ENCODE measurements around the gene ZFHX2.

ZFHX2 gene

DNA sequence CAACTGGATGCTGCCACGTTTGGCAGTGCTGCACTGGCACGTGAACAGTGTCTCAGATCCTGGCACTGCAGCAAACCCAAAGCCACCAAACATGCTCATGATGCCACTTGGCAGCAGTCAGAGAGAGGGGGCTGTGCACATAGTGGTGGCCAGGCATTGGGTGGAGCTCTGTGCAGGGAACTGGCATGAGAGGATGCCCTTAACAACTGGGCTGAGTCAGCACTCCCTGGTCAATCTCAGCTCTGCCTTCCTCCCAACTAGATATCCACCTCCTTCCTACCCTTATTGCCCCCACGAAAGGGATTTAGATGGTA lies 37.0 kb downstream of the ZFHX2 start:
- no peak for DNase-seq

DNA sequence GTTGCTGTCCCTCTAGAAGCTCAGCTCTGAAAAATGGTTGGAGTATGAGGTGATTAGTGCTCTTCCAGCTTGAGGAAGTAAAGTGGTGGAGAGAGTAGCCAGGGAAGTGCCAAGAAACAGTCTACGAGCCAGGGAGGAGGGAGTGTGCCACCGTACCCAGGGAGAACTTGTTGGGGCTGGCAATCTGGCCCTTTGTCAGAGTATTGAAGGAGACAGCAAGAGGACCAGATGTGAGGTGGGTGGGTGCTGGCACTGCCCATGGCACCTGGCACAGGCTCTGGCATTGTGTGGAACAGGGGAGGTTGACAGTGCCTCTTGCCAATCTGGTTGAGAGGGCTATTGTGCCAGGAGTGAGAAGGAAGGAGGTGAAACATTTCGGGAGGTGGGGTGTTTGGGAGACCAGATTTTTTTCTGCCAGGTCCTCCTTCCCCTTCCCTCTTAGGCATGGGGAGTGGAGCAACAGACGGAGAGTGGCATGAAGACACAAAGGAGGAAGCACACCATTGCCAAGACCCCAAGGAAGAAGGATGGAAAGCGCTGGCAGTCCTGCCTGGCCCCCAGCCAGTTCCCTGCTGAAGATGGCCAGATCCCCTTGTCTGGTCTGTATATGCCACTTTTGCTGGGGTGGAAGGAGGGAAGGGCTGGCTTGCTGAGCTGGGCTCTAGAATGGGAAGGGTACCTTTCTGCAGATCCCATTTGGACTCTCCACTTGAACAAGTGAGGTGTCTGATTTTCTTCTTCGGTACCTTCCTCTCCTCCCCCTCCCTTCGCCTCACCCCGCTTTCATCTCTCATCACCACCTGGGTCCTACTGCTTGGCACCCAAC lies 37.5 kb downstream of the ZFHX2 start:
- peak; percentile 72 for DNase-seq

DNA sequence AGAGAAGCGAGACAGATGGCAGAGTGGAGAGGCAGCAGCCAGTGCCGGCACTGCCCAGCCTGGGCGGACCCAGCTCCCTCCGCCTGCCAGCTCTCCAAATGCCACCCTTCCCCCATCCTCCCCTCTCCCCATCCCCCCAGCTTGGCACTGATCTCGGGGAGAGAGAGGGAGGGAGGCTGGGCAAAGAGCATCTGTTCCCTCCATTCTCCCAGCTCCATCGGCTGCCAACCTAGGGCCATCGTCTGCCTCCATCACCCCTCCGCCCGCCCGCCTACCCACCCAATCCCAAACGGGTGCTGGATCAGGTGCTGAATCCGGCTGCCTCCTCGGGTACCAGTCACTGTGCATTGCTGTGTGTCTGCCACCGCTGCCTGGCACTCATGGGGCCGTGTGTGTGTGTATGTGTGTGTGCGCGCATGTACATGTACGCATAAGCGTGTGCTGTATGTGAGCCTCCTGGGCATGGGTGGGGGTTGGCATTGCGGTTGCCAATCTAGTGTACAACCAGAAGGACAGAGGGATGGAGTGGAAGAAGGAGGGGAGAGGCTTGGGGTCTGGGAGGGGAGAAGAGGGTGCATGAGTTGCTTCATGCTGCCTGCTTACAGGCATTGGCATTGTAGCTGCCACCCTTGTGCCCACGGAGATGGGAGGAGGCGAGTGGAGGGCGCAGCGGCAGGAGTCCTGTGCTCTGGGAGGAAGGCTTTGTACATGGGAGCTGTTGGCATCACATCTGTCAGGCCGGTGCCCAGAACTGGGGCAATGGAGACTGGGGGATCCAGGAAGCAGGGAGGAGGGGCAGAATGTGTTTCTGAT lies 38.4 kb downstream of the ZFHX2 start:
- peak; percentile 90 for DNase-seq

DNA sequence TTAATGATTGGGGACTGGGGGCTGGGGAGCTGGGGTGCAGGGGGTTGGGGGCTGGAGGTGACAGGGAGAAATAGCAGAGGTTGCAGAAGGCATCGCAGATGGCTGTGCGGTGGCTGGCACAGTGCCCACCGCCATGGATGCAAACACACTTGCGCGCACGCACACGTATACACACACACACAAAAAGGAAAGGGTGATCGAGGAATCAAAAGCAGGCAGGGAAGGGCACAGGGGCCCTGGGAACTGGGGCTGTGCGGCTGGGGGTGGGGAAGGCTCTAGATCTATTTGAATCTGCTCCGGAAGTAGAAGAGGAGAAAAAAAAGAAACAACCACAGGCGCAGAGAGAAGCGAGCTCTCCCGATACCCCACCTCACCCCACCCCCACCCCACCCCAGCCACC lies 39.4 kb downstream of the ZFHX2 start:
- DNase-seq, result peak; percentile 86

DNA sequence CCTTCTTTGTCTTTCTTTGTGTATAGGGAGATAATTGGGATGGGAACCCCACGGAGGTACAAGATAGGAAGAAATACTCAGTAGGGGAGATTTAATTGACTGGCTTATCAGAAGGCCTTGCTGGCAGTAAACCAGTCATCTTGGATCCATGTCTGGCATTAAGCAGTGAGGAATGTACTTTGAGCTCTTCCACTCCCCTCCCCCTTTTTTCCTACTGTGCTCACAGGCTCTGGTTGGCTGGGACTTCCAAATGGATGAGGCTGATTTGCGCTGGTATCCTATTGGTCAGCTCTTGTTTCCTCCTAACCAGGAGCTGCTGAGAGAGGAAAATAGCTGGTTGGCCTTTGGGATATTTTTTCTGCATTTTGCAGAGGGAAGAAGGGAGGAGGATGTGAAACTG lies 57.3 kb downstream of the ZFHX2 start:
- DNase-seq, result no peak

DNA sequence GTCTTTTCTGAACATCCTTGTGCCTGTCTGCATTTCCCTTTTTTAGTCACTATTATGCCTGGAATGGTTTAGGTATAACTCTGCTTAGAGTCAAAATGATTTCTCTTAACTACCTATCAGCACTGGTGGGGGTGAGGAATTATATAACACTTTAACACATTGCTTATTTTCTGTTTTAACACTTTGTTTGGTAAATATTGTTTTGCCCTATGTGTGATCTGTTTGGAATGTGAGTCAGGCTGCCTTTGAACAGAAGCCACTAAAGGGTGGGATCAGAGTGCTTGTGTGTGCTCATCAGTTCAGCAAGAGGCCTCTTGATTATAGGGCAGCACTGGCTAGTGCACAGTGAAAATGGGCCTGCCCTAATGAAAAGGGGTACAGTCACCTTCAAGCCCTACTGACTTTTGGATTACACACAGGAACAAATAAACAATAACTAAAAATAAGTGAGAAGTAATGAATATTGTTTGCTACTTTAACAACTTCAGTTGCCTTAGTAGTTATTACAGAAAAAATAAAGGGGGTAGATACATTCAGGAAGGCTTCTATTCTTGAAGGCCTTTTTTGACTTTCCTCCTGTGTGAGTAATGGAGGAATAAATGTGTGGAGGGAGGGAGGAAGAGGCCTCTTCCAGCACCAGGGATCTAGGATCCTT lies 58.8 kb downstream of the ZFHX2 start:
- DNase-seq, result no peak

GRCh38 chr14:23487216-23487615 lies 64.3 kb downstream of the ZFHX2 start:
- DNase-seq, result no peak

DNA sequence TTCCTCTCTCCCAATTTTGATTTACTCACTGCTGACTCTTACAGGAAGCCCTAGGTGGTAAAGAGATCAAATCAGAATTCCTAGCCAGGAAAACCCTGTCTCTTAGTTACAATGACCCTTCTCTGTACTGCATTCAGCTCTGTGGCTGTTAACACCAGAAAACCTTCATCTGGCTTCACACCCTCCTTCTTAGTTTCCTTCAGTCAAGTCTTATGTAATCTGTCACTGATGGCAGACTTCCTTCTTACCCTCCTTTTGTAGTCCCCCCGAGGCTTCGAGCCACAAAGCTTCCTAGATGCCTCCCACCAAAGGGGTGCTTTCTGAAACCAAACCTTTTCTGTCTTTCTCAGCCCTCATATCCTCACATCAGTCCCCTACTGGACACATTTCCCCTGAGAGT lies 65.5 kb downstream of the ZFHX2 start:
- DNase-seq, result no peak

GRCh38 chr14:23485326-23485725 lies 66.2 kb downstream of the ZFHX2 start:
- DNase-seq, result no peak

DNA sequence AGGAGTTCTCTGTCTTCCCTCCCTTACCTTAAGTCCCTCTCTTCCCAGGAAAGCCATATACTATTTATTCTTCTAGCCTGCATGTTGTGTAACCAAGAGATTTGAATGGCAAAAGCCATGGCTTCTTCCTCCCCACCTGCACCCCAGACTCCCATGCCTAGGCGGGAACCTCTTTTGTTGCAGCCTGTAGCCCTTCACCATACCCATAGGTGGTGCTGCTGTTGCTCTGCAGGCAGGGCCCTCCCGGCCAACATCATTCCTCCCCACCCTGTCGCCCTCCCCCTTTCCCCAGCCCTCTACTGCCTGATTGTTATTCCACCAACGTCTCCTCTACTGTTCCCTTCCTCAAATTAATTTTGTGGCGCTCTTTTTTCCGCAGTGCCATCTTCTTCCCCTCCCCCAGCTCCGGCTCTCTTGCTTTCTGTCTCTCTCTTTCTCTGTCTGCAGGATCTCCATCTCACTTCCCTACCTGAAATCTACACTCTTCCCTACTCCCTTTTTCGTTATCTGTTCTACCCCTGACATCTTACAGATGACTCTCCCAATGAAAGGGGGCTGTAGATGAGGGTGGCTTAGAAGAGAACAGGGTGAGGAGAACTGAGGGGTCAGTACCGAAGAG lies 68.2 kb downstream of the ZFHX2 start:
- DNase-seq, result peak; percentile 67

DNA sequence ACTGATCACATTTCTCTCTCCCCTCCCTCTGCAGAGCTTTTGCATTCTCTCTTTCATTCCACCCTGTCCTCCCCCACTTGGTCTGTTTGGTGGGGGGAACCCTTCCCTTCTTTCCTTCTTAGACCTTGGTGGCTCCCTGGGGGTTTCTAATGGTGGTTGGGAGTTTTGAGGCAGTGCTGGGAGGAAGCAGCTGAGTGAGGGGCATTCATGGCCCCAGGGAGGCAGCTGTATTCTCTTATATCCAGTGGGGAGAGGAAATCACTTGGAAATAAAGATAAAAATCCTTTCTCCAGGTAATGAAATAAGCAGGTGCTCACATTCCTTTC lies 68.8 kb downstream of the ZFHX2 start:
- DNase-seq, result no peak

DNA sequence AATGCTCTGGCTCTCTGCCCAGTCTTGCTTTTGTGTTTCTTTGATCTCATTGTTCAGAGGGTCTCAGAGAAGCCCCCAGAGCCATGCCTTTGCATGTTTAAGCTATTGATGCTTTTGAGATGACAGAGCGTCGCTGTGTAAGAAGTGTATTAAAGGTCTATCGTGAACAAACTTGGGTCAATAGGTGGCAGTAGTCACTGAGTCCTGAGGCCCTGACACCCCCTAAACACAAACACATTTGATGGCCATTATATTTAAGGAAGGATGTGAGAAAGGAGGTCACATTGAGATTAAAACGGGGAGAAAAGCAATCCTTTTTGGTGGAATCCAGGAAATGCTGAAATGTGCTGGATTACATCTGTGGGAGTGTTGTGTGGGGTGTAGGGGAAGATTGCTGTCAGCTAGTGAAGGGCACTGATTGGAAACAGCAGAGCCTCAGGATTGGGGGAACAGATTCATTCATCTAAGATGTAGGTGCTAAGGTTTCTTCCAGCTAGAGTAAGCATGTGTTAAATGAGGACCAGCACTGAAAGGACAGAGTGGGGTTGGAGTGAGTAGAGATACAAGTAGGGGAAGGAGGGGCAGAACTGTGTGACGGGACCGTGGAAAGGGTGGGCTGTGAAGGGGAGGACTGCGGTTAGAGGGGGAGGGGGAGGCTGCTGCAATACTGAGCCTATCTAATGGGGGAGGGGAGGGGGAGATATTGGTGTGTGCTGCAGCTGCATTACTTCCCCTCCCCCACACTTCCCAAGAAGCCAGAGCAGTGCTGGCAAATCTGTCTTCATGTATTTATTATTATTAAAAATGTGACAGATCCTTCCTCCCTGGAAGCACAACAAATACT lies 69.4 kb downstream of the ZFHX2 start:
- DNase-seq, result peak; percentile 21

GRCh38 chr14:23481362-23481970 lies 70.1 kb downstream of the ZFHX2 start:
- DNase-seq, result no peak

- peak; percentile 70 for DNase-seq
Observed at GRCh38 chr14:23478109-23478759, 73.3 kb downstream of the ZFHX2 start.

DNA sequence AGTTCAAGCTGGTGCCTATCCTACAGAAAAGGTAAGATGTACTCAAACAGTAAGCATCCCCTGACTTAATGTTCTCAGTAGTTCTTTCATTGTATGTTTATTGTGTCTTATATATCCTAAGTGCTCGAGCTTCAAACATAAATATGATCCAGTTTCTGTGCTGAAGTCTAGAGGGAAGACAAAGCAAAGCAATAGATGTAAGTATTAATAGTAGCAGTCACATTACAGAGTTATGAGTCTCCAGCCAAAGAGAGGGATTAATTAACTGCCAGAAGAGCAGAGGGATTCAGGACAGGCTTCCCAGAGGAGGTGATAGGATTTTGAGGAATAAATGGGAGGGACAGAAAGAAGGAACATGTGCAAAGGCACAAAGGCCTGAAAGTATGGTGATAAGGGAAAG lies 80.6 kb downstream of the ZFHX2 start:
- DNase-seq, result no peak

Measured in NCI-H1092 treated with DMSO at 0.1 percent for 48 hours (cell line).